Breast epithelium (tissue), 3 donors: ENCODE data around the gene TMCC1.

ENCODE experiments used
- CTCF ChIP-seq, 3 donors: fragments of 450-650 bp; IDR thresholded peaks; one replicate each; pipeline ENCODE4 v1.5.1; 2016 to 2017; ENCODE audit warnings: antibody characterized with exemption in 3 of 3, mild to moderate bottlenecking in 3 of 3, moderate library complexity in 3 of 3
- POLR2A ChIP-seq: fragments of 450-650 bp; IDR thresholded peaks from one replicate; pipeline ENCODE4 v1.6.1; 2016; ENCODE audit warnings: antibody characterized with exemption, mild to moderate bottlenecking, moderate library complexity
- POLR2AphosphoS5 ChIP-seq, 3 donors: sonication (generic); formaldehyde crosslinking; IDR thresholded peaks; one replicate each; pipeline ENCODE4 v1.6.1; 2017; ENCODE audit warnings: antibody characterized with exemption in 3 of 3

GRCh38 chr3:129604767-129605166 is 288.7 kb downstream of the TMCC1 start:
- TF ChIP-seq CTCF (IDR thresholded peaks at IDR 0.05) = no peak
- no peak for TF ChIP-seq POLR2A
- TF ChIP-seq POLR2AphosphoS5 (IDR thresholded peaks at IDR 0.05) = no peak
